Mesenchymal stem cell (in vitro differentiated cells and primary cell): ENCODE results near the gene AKAP9.

Experiments
- DNase-seq: peaks from one replicate; pipeline ENCODE4 v3.0.0-alpha.2; 2013
- H2AFZ ChIP-seq: one replicate; pipeline ENCODE4 v1.6.1; 2013; ENCODE audit warnings: low read depth, mild to moderate bottlenecking, control low read depth, inconsistent platforms, low read length, moderate library complexity
- H2AK5ac ChIP-seq: 2 replicates; pipeline ENCODE4 v1.6.1; 2013; ENCODE audit warnings: low read length, moderate library complexity, mild to moderate bottlenecking, inconsistent platforms; ENCODE audit not compliant: severe bottlenecking
- H2BK120ac ChIP-seq: one replicate; pipeline ENCODE4 v1.6.1; 2013; ENCODE audit warnings: low read depth, mild to moderate bottlenecking, inconsistent platforms, low read length, moderate library complexity
- H2BK12ac ChIP-seq, 2 experiments: one replicate each; pipeline ENCODE4 v1.6.1; 2013; ENCODE audit warnings: inconsistent platforms in 2 of 2, low read length in 2 of 2, mild to moderate bottlenecking in 2 of 2, moderate library complexity in 2 of 2, control low read depth in 1 of 2
- H2BK15ac ChIP-seq: one replicate; pipeline ENCODE4 v1.6.1; 2013; ENCODE audit warnings: mild to moderate bottlenecking, low read depth, inconsistent platforms; ENCODE audit not compliant: poor library complexity, severe bottlenecking
- H2BK5ac ChIP-seq: 2 replicates; pipeline ENCODE4 v1.6.1; 2013; ENCODE audit warnings: low read depth, mild to moderate bottlenecking, low read length, control low read depth, inconsistent platforms; ENCODE audit not compliant: poor library complexity, severe bottlenecking
- H3K14ac ChIP-seq, 2 experiments: one replicate each; pipeline ENCODE4 v1.6.1; 2013; ENCODE audit warnings: inconsistent platforms in 2 of 2, low read length in 2 of 2, control low read depth in 1 of 2, mild to moderate bottlenecking in 1 of 2, moderate library complexity in 1 of 2
- H3K18ac ChIP-seq, 2 experiments: one replicate each; pipeline ENCODE4 v1.6.1; 2013; ENCODE audit warnings: inconsistent platforms in 2 of 2, low read length in 2 of 2, control low read depth in 1 of 2, low read depth in 1 of 2, mild to moderate bottlenecking in 1 of 2
- H3K23ac ChIP-seq, 2 experiments: one replicate each; pipeline ENCODE4 v1.6.1; 2013; ENCODE audit warnings: inconsistent platforms in 2 of 2, low read length in 2 of 2, mild to moderate bottlenecking in 2 of 2, moderate library complexity in 2 of 2, control low read depth in 1 of 2
- H3K27ac ChIP-seq: 2 replicates; pipeline ENCODE4 v1.5.1; 2013; ENCODE audit warnings: mild to moderate bottlenecking, moderate library complexity, low read length, control low read depth, inconsistent platforms; ENCODE audit not compliant: poor library complexity, severe bottlenecking
- H3K27me3 ChIP-seq, 2 experiments: 2 replicates each; pipeline versions ENCODE4 v1.6.1 to v1.7.0; 2013; ENCODE audit warnings: low read length in 2 of 2, mild to moderate bottlenecking in 2 of 2, moderate library complexity in 2 of 2, control low read depth in 1 of 2, inconsistent platforms in 1 of 2; ENCODE audit not compliant: control insufficient read depth in 1 of 2, insufficient read depth in 1 of 2
- H3K36me3 ChIP-seq, 2 experiments: 2 replicates each; pipeline versions ENCODE4 v1.6.1 to v1.7.0; 2013; ENCODE audit warnings: low read length in 2 of 2, control low read depth in 1 of 2, inconsistent platforms in 1 of 2, low read depth in 1 of 2, mild to moderate bottlenecking in 1 of 2; ENCODE audit not compliant: insufficient read depth in 2 of 2, control insufficient read depth in 1 of 2
- H3K4ac ChIP-seq, 2 experiments: one replicate each; pipeline ENCODE4 v1.6.1; 2013; ENCODE audit warnings: inconsistent platforms in 2 of 2, low read length in 2 of 2, mild to moderate bottlenecking in 2 of 2, moderate library complexity in 2 of 2, control low read depth in 1 of 2, low read depth in 1 of 2
- H3K4me1 ChIP-seq: 2 replicates; pipeline ENCODE4 v1.6.1; 2013; ENCODE audit warnings: low read depth, low read length, control low read depth; ENCODE audit not compliant: control insufficient read depth, insufficient read depth
- H3K4me2 ChIP-seq: 2 replicates; pipeline ENCODE4 v1.6.1; 2013; ENCODE audit warnings: low read length, mild to moderate bottlenecking, inconsistent platforms; ENCODE audit not compliant: poor library complexity, severe bottlenecking
- H3K4me3 ChIP-seq, 2 experiments: 2 replicates each; pipeline versions ENCODE4 v1.5.1 to v1.7.0; 2013; ENCODE audit warnings: low read length in 2 of 2, mild to moderate bottlenecking in 2 of 2, control low read depth in 1 of 2, low read depth in 1 of 2; ENCODE audit not compliant: insufficient read depth in 1 of 2
- H3K79me1 ChIP-seq: replicated peaks from 2 replicates; pipeline ENCODE4 v1.6.1; 2013; ENCODE audit warnings: mild to moderate bottlenecking, control low read depth, low read length, inconsistent platforms; ENCODE audit not compliant: poor library complexity, severe bottlenecking
- H3K9ac ChIP-seq: 2 replicates; pipeline ENCODE4 v1.7.0; 2013; ENCODE audit warnings: mild to moderate bottlenecking, low read length, moderate library complexity
- H3K9me3 ChIP-seq: 2 replicates; pipeline ENCODE4 v1.7.0; 2013; ENCODE audit warnings: mild to moderate bottlenecking, low read length; ENCODE audit not compliant: control insufficient read depth
- H4K8ac ChIP-seq: one replicate; pipeline ENCODE4 v1.6.1; 2013; ENCODE audit warnings: inconsistent platforms, mild to moderate bottlenecking, low read length, moderate library complexity
- H4K91ac ChIP-seq: one replicate; pipeline ENCODE4 v1.6.1; 2013; ENCODE audit warnings: mild to moderate bottlenecking, low read length, inconsistent platforms
- WGBS: methylation state at CpG from one replicate; pipeline ENCODE4 v1.1.7; 2013; ENCODE audit warnings: mixed read lengths; 5-methylcytosine and 5-hydroxymethylcytosine counted together

The AKAP9 gene

GRCh38 chr7:91929463-91929862, 11.2 kb upstream of the AKAP9 start:
- no peak overlapping the region for H3K4ac ChIP-seq
- no peaks in the 10 kb centered on the region for H3K36me3 ChIP-seq
- H3K9me3 ChIP-seq, result no peaks in the 10 kb centered on the region
- no peak for DNase-seq
- no peak overlapping the region for H2BK5ac ChIP-seq
- H2BK120ac ChIP-seq, result no peak overlapping the region
- H3K9ac ChIP-seq, result no peak overlapping the region
- H3K23ac ChIP-seq, result no peak overlapping the region
- no peak overlapping the region for H3K4me3 ChIP-seq
- H2BK15ac ChIP-seq, result no peak overlapping the region
- H3K4me1 ChIP-seq, result no peaks in the 10 kb centered on the region
- H3K27ac ChIP-seq, result no peak overlapping the region
- no peak overlapping the region for H3K14ac ChIP-seq
- H2BK12ac ChIP-seq, result no peak overlapping the region
- no peaks in the 10 kb centered on the region for H3K79me1 ChIP-seq
- H4K91ac ChIP-seq, result no peak overlapping the region
- H3K4me2 ChIP-seq, result no peak overlapping the region
- WGBS, result 95% methylated on average over 2 of the region's 3 CpGs
- H4K8ac ChIP-seq, result no peak overlapping the region
- H3K18ac ChIP-seq, result no peak overlapping the region
- H2AK5ac ChIP-seq, result no peak overlapping the region
- no peak overlapping the region for H2AFZ ChIP-seq
- no peaks in the 10 kb centered on the region for H3K27me3 ChIP-seq

- Histone ChIP-seq H3K18ac (no peak overlapping the region), H3K79me1 (no peaks in the 10 kb centered on the region), H2AFZ (peak overlapping the region; percentile 85), H2BK12ac (no peak overlapping the region), H2AK5ac (no peak overlapping the region), H3K36me3 (no peaks in the 10 kb centered on the region), H3K4me1 (peaks cover 3% of the 10 kb centered on the region), H4K91ac (no peak overlapping the region), H3K4me3 (peak overlapping the region; percentile 92 to 94), H3K27ac (peak overlapping the region; percentile 72), H4K8ac (no peak overlapping the region), H3K14ac (no peak overlapping the region), H3K4ac (peak overlapping the region in 1 of 2 experiments; percentile 54), H3K27me3 (no peaks in the 10 kb centered on the region), H2BK120ac (no peak overlapping the region), H2BK15ac (no peak overlapping the region), H3K4me2 (peak overlapping the region; percentile 94), H2BK5ac (no peak overlapping the region), H3K9me3 (no peaks in the 10 kb centered on the region), H3K23ac (no peak overlapping the region), H3K9ac (peak overlapping the region; percentile 89)
- WGBS, result under 1% methylated on average over 7 of the region's 12 CpGs
- DNase-seq, result peak; percentile 39
Measured at GRCh38 chr7:91940171-91940570, 491 bp upstream of the AKAP9 start.

DNA sequence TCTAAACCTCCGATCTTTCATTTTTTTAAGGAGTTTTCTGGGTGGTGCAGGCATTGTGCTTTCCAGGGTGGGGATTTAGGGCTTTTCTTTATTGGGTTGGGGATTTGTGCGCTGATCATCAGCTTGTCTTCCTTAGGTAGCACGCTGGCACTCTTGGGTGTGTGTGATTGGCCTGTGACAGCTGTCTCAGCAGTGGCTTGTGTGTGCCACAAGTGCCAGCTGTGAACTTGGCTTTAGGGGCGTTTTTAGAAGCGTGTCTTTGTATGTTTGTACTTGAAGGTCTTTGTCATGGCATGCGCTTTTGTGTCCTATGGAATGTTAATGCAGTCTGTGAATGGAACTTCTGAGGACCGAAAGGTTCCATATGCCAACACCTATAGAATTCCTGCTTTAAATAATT, 788 bp downstream of the AKAP9 start:
- Histone ChIP-seq H2AK5ac (no peak overlapping the region), H3K4ac (peak overlapping the region; percentile 41 to 57), H3K79me1 (peaks cover 3% of the 10 kb centered on the region), H2BK15ac (no peak overlapping the region), H3K27ac (peak overlapping the region; percentile 89), H3K27me3 (no peaks in the 10 kb centered on the region), H2BK12ac (no peak overlapping the region), H3K9ac (peak overlapping the region; percentile 89), H2BK5ac (no peak overlapping the region), H3K4me3 (peak overlapping the region; percentile 92 to 94), H4K8ac (no peak overlapping the region), H3K14ac (no peak overlapping the region), H3K9me3 (no peaks in the 10 kb centered on the region), H3K4me1 (peaks cover 5% of the 10 kb centered on the region), H2BK120ac (no peak overlapping the region), H3K18ac (peak overlapping the region; percentile 19 to 67), H3K36me3 (peaks cover 0 to under 1% of the 10 kb centered on the region in 2 experiments), H3K23ac (no peak overlapping the region), H2AFZ (no peak overlapping the region), H3K4me2 (peak overlapping the region; percentile 73), H4K91ac (no peak overlapping the region)
- peak; percentile 56 for DNase-seq
- 5% methylated on average over 4 of the region's 7 CpGs for WGBS

GRCh38 chr7:91942312-91942711, 1.6 kb downstream of the AKAP9 start:
- Histone ChIP-seq H3K36me3 (peaks cover 0 to 2% of the 10 kb centered on the region in 2 experiments), H2BK5ac (no peak overlapping the region), H3K79me1 (peaks cover 4% of the 10 kb centered on the region), H3K9me3 (no peaks in the 10 kb centered on the region), H3K23ac (no peak overlapping the region), H3K4me1 (peaks cover 5% of the 10 kb centered on the region), H3K27me3 (no peaks in the 10 kb centered on the region), H3K4me2 (no peak overlapping the region), H2AFZ (no peak overlapping the region), H4K91ac (no peak overlapping the region), H3K27ac (no peak overlapping the region), H3K9ac (peak overlapping the region; percentile 89), H2AK5ac (no peak overlapping the region), H3K4me3 (peak overlapping the region in 1 of 2 experiments; percentile 94), H2BK15ac (no peak overlapping the region), H4K8ac (no peak overlapping the region), H2BK120ac (no peak overlapping the region), H3K4ac (no peak overlapping the region), H2BK12ac (no peak overlapping the region), H3K18ac (no peak overlapping the region), H3K14ac (no peak overlapping the region)
- DNase-seq, result no peak
- WGBS, result 86% methylated on average over 2 of the region's 2 CpGs
